GM12891 (cell line): ENCODE results near the gene NIPAL4.

Experiments
- POLR2A ChIP-seq: IDR thresholded peaks from 2 replicates; pipeline ENCODE4 v1.6.1; 2011; ENCODE audit warnings: low read depth, low read length, control low read depth
- POLR2AphosphoS5 ChIP-seq: IDR thresholded peaks from 2 replicates; pipeline ENCODE4 v1.6.1; 2011; ENCODE audit warnings: low read depth, low read length, control low read depth
- TAF1 ChIP-seq: IDR thresholded peaks from 2 replicates; pipeline ENCODE4 v1.6.1; 2011; ENCODE audit warnings: low read depth, low read length, control low read depth

GRCh38 chr5:157460921-157461792 lies 1.1 kb downstream of the NIPAL4 start:
- TF ChIP-seq POLR2A: no peak
- no peak for TF ChIP-seq POLR2AphosphoS5
- TF ChIP-seq TAF1: no peak
